Measurements from ENCODE around the gene RGS7BP.
"Not testable (repeated sequence)": the region's sequence is repeated elsewhere in the genome, so short reads cannot be mapped to it uniquely, and the experiment has no call there.

Gene RGS7BP

DNA sequence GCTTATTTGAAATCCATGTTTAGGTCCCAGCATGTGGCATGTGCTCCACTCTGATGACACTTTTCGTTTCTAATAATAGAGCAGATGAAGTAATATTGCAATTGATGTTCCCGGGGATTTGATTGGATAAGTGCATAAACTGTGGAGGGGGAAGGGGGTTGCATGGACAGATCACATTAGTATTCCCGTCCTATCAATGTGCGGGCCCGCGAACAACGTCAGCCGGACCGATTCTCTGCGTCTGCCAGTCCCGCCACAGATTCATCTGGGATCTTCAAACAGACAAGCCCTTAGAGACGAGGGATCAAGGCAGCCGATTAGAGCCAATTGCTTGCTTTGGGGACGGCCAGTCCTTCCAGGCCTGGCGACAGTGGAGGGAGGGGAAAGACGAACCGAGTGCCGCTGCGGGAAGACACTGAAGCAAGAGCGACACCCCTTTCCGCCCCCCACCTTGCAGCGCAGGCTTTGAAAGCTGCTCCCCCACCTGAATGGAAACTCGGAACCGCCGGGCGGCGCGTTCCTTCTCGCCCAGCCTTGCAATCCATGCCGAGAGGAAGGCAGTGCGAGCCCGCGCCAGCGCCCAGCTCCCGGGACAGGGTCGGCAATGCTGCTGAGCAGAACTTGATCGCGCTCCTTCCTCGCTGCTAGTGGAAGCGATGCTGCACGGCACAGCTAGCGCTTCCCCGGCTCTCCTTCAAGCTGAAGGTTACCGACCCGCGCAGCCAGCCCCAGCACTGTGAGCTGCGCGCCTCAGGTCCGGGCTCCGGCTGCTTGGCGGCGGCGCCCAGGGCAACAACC lies at the start of gene RGS7BP:
Gene RGS7BP (plus strand): TSS at position 247 of the 798 bp plus-strand sequence. CDS start 610 bp downstream, outside the sequence.
- DNase-seq, result peak; percentile 85

DNA sequence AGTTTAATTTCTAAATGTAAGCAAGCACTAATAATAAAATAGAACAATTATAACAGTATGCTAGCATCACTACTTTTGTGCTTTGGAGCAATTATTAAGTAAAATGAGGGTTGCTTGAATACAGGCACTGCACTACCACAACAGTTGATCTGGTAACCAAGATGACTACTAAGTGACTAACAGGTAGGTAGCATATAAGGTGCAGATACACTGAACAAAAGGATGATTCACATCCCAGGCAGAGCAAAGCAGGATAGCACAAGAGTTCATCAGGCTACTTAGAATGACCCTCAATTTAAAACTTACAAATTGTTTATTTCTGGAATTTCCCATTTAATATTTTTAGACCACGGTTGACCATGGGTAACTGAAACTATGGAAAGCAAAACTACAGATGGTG lies 48.0 kb upstream of the RGS7BP start:
- DNase-seq, result no peak

GRCh38 chr5:64458948-64459347 lies 46.9 kb upstream of the RGS7BP start:
- DNase-seq, result no peak

DNA sequence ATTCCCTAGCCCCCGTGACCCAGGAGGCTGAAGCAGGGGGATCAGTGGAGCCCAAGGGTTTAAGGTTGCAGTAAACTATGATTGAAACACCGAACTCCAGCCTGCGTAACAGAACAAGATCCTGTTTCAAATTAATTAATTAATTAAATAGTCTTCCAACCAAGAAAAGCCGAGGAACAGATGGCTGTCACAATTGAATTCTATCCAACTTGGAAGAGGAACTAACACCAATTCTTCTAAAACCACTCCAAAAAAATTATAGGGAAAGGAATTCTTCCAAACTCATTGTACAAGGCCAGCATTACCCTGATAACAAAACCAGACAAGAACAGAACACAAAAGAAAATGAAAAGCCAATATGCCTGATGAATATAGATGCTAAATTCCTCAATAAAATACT lies 43.4 kb upstream of the RGS7BP start:
- DNase-seq, result no peak

DNA sequence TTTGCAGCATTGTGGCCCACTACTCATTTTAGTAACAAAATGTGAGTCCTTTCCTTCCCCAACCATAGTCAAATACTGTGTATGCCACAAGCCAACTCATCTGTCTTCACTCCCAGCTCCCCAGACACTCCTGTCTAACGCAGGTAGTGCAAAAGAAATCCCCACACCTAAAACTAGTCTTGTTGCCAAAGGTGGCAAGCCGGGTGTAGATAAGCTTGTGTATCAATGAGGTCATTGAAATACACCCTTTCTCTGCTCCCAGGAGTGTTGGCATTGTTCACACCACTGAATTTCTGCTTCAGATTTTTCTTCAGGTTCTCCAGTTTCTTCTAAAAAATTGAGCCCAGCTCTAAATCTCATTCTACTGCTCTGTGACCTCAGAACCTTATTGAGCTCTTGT lies 19.7 kb upstream of the RGS7BP start:
- no peak for DNase-seq

DNA sequence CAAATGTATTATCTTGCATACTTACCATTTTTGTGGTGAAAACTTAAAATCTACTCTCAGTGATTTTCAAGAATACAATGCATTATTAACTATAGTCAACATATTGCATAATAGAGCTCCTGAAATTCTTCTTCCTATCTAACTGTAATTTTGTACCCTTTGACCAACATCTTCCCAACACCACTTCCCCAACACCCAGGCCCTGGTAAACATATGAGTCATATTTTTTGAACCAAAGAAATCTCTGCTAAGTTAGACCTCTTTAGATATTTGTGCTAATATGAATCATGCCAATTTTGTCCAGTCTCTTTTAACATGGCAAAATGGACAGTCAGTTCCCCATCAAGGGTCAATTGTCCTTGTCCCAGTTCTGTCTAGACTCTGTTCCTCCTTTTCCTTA lies 18.5 kb upstream of the RGS7BP start:
- no peak for DNase-seq

GRCh38 chr5:64489857-64490256 lies 16.0 kb upstream of the RGS7BP start:
- no peak for DNase-seq

- DNase-seq, result no peak
Measured at GRCh38 chr5:64497386-64497785, 8.4 kb upstream of the RGS7BP start.

- DNase-seq, result no peak
Measured at GRCh38 chr5:64502196-64502595, 3.6 kb upstream of the RGS7BP start.

GRCh38 chr5:64506567-64507263 lies 900 bp downstream of the RGS7BP start:
- peak; percentile 53 for DNase-seq

GRCh38 chr5:64507264-64507605 lies 1.4 kb downstream of the RGS7BP start:
- no peak for DNase-seq

- no peak for DNase-seq
Measured at GRCh38 chr5:64509828-64510227, 4.0 kb downstream of the RGS7BP start.

DNA sequence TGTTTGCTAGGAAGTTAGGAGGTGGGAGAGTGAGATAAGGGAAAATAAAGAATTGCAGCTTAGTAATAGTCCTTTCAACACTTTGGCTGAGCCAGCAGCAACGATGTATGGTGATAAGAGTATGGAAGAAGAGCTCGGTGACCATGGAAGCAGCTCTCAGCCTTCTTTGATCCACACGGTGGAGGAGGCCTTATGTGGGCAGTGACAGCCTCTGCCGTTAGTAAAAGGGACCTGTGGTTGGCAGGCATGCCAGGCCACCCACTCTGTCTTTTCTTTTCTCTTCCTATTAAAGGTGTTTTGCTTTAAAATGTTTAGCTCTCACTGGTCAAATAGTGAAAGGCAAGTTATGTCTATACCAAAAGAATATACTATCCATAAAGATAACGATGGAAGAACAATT lies 7.7 kb downstream of the RGS7BP start:
- DNase-seq, result no peak

- no peak for DNase-seq
Measured at GRCh38 chr5:64514612-64515011, 8.8 kb downstream of the RGS7BP start.

- peak; percentile 30 for DNase-seq
Measured at GRCh38 chr5:64516216-64516615, 10.4 kb downstream of the RGS7BP start.

GRCh38 chr5:64518793-64519192 lies 13.0 kb downstream of the RGS7BP start:
- no peak for DNase-seq

GRCh38 chr5:64519263-64519662 lies 13.4 kb downstream of the RGS7BP start:
- peak; percentile 61 for DNase-seq

GRCh38 chr5:64526734-64527439 lies 21.1 kb downstream of the RGS7BP start:
- peak; percentile 94 for DNase-seq

- no peak for DNase-seq
Measured at GRCh38 chr5:64530076-64530475, 24.3 kb downstream of the RGS7BP start.

- DNase-seq, result peak; percentile 72
Measured at GRCh38 chr5:64532212-64532611, 26.4 kb downstream of the RGS7BP start.

DNA sequence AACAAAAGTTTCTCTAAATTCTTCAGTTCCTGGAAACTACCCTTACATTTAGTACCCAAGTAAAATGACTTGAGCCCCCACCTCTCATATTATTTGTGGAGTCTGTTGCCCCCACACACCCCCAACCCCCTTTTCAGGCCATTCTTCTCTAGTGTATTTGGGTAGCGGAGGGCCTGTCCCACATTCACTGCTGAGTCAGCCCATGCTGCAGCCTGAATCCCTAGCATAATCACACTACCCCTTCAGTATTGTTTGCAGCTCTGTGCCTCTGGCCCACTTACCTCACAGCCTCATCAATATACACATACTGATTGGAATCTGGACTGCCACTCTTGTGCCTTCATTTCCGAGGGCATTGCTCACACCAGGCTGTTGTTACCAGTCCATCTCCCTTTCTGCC lies 26.8 kb downstream of the RGS7BP start:
- peak; percentile 44 for DNase-seq

GRCh38 chr5:64534033-64534432 lies 28.2 kb downstream of the RGS7BP start:
- DNase-seq, result no peak

- DNase-seq, result no peak
Measured at GRCh38 chr5:64557911-64558310, 52.1 kb downstream of the RGS7BP start.

DNA sequence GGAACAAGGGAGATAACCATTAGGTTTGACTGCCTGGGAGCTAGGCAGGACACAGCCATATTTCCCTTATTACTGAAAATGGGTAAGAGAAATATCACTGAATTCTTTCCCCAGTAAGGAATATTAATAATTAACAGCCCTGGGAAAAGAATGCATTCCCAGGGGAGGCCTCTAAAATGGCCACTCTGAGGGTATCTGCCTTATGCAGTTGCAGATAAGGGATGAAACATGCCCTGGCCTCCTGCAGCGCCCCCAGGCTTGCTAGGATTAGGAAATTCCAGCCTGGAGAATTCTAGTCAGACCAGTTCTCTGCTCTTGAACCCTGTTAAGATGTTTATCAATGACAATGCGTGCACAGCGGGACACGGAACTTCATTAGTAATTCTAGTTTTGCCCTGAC lies 52.8 kb downstream of the RGS7BP start:
- DNase-seq, result not testable (repeated sequence)
